Endometrial microvascular endothelial cells (primary cell): ENCODE data around the gene SIRT3. TPM values are rescaled to one million over a fixed set of nuclear protein-coding genes. Genes with fewer than 3 reads are reported as not detected.

Source experiments
- in situ Hi-C: cut with HindIII; loops from 2 replicates; pipeline ENCODE4 v1.10.0; 2017; ENCODE audit warnings: low sequenced_read_pairs, low pct_unique_long_range_greater_than_20kb; ENCODE audit errors: inconsistent ontology term
- total RNA-seq: library from RNA; depleted of rRNA; stranded (reverse); fragments of >200 nt; gene quantifications from one replicate; pipeline ENCODE4 v1.2.3, GENCODE V29; 2015; ENCODE audit errors: inconsistent ontology term

The SIRT3 gene
- total RNA-seq, 1 donor from 2014 or later = 14.0 TPM

- in situ Hi-C loops = no loop called here
Observed at GRCh38 chr11:208181-208916, 27.8 kb downstream of the SIRT3 start.

DNA sequence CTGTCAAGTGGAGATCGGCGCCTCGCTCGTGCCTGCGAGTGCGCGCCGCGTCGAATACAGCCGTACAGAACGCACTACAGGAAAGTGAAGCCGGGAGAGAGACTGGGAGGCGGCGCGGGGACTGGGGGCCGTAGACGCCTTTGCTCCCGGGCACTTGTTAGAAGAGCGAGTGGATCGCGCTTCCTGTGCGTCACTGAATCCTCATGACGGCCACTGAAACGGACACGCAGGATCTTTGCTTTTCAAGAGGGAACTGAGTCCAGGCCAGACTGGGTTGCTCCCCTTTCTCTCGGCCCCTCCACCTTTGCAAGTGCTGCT is 28.3 kb downstream of the SIRT3 start:
- in situ Hi-C loops = no loop called here

DNA sequence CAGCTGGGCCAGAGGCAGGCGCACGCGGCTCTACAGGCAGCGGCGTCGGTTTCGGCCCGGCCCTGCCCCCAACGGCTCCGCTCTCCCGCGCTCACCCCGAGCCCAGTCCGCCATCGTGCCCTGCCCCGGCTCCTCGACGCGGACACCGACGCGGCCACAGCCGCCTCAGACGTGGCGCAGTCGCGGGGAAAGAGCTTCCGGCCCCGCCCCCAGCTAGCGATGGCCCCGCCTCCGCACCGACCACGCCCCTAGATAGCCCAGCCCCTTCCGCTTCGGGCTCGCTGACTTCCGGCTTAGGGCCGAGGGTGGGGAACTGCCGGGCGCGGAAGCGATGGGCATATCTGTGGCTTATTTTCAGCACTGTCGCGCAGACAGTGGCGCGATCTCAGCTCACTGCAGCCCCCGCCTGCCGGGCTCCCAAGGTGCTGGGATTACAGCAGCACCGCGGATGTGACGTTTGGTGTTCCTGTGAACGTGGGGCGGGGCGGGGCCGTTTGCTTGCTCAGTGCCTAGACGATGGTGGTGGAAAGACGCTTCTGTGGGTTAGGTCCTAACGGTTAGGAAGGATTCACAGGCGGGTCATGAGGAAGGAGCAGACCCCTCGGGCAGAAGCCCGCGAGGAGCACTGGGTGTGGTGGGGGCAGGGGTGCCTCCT is 28.8 kb downstream of the SIRT3 start, which contains the start of the genes BET1L and RIC8A:
Gene BET1L (minus strand): TSS at position 192 of the 655 bp plus-strand sequence. CDS start 78 bp downstream, at position 114.
Gene RIC8A (plus strand): TSS at position 501 of the 655 bp plus-strand sequence. CDS start 1,147 bp downstream, outside the sequence.
- in situ Hi-C loops = no loop called here

DNA sequence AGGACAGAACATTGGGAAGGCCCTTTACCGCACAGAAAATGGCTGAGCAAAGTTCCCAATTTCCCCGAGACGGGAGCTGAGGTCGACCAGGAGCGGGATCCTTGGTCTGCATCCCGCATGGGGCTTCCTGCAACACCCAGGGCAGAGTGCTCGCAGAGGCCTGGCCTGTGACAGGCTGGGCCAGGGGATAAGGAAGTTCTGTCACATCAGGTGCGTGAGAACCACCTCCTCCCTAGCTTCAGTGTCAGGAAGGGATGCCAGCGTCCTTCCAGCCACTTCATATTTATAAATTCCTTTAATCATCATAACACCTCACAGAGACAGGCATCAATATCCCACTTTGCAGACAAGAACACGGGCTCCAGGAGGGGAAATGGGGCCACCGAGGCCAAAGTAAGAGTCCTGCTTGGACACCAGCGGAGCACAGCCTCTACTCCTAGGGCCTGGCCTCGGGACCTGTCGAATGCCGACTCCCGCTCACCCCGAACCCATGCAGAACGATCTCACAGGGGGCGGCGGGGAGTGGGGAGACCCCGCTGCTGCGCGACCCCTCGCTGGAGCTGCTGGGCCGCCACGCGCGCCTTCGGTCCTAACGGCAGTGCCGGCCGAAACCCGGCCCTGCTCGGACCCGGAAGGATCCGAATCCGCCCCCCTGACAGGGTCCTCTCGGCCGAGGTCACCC is 29.5 kb downstream of the SIRT3 start:
- in situ Hi-C loops = no loop called here

- in situ Hi-C loops = no loop called here
Observed at GRCh38 chr11:206002-206384, 30.1 kb downstream of the SIRT3 start.

DNA sequence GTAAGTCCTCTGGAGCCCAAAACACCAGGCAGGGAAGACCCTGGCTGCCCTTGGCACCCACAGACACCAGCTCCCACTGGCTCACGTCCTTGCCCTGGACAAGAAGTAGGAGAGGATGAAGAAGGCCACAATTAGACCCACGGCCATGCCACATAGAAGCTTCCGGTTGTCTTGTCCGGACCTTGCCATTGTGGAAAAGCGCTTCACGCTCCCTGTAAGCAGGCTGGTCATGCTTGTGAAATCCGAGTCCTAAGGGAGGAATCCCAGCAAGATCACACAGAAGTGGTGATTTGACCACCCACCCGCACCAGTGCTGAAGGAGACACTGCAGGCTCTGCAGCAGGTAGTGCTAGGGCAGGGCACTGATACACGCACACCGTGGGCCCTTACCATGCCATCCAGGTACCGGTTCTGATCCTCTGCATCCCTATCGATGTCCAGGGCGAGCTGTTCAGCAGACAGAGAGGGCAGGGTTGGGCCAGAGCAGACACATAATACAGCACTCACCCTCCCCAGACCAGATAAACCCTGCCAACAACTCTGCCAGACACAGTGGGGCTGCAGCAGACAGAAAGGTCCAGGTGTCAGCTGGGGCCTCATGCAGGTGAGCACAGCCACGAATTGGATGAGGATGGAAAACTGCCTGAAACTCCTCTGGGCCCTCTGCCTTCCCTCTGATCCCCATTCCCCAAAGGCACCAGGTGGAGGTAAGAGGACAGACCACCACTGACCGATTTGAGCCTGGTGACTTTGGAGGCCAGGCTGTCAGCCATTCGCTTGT is 30.7 kb downstream of the SIRT3 start:
- in situ Hi-C loops = no loop called here

GRCh38 chr11:204587-205109 is 31.5 kb downstream of the SIRT3 start:
- in situ Hi-C loops = no loop called here

GRCh38 chr11:203945-204586 is 32.1 kb downstream of the SIRT3 start:
- in situ Hi-C loops = no loop called here

DNA sequence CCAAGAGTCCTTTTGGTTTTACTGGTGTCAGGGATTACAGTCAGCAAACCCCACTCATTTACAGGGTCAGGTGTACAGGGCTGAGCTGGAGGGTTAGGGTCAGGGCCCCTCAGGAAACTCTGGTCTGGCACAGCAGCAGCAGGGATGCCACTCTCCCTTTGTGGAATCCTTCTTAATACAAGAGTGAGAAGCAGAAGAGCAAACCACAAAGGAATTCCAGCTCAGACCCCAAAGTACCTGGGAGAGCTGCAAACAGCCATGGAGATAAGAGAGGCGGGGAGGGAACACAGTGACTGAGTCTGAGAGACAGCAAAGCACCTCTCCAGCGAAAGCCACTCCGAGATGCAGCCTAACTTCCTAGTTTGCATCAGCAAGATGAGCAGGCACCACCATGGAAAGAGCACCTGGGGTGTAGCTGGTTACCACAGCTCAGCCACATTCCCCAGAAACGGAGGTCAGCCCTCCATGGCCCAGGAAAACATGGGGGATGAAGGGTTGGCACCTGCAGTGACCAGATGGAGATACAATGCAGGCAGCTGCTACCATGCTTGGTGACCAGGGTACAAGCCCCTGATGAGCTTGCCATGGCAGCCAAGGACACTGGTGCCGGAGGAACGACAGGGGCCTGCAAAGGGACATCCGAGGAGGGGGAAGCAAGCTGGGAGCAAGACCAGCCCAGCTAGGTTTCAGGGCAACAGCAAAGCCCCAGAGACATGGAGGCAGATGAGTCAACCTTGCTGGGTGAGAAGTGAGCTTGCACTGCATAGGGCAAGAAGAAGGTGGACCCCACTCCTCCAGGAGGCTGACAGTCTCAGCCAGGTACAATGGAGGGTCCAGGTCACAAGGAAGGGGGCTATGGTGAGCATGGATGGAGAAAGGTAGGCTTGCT is 32.8 kb downstream of the SIRT3 start:
- in situ Hi-C loops = no loop called here

GRCh38 chr11:202490-202889 is 33.7 kb downstream of the SIRT3 start:
- in situ Hi-C loops = no loop called here

- in situ Hi-C loops = no loop called here
Observed at GRCh38 chr11:201966-202365, 34.2 kb downstream of the SIRT3 start.

DNA sequence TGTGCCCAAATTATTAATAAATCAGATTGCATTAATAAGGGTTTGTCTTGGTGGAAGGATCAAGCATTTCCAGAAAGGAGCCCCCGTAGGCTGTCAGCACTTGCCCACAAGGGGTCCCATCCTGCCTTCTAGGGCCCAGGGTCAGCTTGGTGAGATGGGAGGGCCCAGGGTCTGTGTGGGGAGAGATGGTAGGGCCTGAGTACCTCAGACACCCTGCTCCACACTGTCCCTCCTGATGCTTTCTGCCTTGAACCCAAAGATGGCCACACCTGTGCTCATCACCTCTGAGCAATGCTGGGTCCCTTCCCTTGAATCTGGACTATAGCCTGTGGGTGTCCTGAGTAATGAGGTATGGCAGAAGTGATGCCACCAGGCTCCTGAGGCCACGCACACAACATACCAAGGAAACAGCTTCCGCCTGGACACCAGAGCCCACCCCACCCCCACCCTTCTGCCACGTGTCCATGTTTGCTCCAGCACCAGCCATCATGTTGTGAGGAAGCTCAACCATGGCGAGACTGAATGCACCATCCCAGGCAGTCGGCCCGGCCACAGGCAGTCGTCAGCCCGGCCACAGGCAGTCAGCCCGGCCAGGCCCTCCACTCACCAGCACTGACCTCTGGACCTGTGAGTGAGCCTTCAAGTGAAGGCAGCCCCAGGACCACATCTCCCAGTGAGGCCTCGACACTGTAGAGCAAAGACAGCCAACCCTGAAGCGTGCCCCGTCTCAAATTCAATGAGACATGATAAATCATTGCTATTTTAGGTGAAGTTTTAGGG is 35.7 kb downstream of the SIRT3 start:
- in situ Hi-C loops = no loop called here

DNA sequence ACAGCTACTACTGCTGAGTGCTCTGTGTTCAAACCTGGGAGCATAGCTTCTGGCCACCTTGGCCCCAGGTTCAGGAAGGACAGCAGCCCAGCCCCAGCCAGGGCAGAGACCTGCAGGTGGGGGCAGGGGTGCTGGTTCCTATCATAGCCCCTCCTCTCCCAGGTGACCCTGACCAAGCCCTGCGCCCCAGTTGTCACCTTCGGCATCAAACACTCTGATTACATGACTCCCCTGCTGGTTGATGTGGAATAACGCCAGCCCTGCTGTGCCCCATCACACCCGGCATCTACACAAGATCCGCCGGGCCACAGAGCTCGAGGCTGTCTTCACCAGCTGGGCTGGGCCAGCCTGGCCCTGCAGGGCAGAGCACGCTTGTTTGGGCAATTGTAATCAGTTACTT is 36.4 kb downstream of the SIRT3 start:
- in situ Hi-C loops = no loop called here

- in situ Hi-C loops = no loop called here
Observed at GRCh38 chr11:199004-199581, 37.0 kb downstream of the SIRT3 start.

DNA sequence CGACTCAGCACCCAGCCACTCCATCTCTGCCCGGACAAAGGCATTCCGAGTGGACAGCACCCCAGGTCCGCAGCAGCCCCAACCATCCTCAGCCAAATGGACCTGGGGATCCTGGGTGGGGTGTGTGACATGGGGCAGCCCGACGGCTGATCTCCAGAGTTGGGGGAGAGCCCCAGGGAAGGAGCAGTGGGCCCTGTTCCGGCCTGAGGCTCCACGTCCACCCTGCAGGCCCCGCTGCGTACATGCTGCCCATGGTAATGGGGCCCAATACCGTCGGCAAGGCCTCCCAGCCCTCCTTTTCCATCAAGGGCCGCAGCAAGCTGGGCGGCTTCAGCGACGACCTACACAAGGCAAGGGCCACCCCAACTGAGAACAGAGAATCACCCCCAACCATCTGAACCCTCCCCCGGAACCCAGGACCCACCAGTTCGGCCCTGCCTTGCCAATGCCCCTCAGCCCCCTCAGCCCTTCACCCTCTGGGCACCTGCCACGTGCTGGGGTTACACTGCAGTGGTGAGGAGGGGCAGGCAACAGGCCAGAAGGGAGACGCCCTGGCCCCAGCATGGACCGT is 37.8 kb downstream of the SIRT3 start:
- in situ Hi-C loops = no loop called here

DNA sequence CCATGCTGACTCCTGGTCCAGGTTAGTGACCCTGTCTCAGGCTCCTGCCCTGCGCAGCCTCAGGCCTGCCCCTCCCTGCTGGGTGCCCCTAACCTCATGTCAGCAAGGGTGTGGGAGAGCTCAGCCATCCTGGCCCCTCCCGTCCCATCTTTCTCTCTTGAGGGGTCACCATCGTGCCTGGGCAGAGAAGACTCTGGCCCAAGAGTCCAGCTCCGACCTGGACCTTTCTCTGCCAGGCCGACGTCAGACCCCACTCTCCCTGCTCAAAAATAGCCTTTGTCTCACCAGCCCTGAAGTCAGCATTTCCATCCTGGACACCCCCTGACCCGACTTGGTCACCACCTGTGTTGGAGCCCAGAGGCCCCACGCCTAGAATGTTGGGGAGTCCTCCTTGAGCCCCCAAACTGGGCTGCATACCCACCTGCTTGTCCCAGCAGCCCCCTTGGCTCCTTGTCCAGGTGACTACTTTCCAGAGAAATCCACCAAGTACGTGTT is 38.4 kb downstream of the SIRT3 start:
- in situ Hi-C loops = no loop called here
